HG03175 (cell line): ENCODE measurements around the gene ZBTB32.
"Not testable (repeated sequence)": the region's sequence is repeated elsewhere in the genome, so short reads cannot be mapped to it uniquely, and the experiment has no call there.

Experiments used
- ATAC-seq: cut with Tn5 transposase; IDR thresholded peaks from one replicate; pipeline ENCODE4 v1.9.1; 2021; ENCODE audit warnings: mild to moderate bottlenecking, moderate library complexity; ENCODE audit not compliant: unreplicated experiment

ZBTB32 gene

GRCh38 chr19:35704218-35704617 is at the start of gene ZBTB32:
TSS of gene ZBTB32 (plus strand) at chr19:35704558. CDS start at chr19:35714627, 10,069 bp downstream.
- ATAC-seq: no peak

- ATAC-seq: not testable (repeated sequence)
Observed at GRCh38 chr19:35654828-35655227, 49.5 kb upstream of the ZBTB32 start.

GRCh38 chr19:35655600-35655999 is 48.8 kb upstream of the ZBTB32 start:
- ATAC-seq: no peak

GRCh38 chr19:35656700-35657099 is 47.7 kb upstream of the ZBTB32 start:
- no peak for ATAC-seq

GRCh38 chr19:35657904-35658700 is 46.3 kb upstream of the ZBTB32 start:
- no peak for ATAC-seq

GRCh38 chr19:35661995-35662340 is 42.4 kb upstream of the ZBTB32 start:
- ATAC-seq: no peak

- no peak for ATAC-seq
Observed at GRCh38 chr19:35663981-35664380, 40.4 kb upstream of the ZBTB32 start.

GRCh38 chr19:35665157-35665556 is 39.2 kb upstream of the ZBTB32 start:
- no peak for ATAC-seq

GRCh38 chr19:35665604-35666003 is 38.8 kb upstream of the ZBTB32 start:
- no peak for ATAC-seq

GRCh38 chr19:35666251-35666913 is 38.0 kb upstream of the ZBTB32 start, which contains the start of gene UPK1A:
TSS of gene UPK1A (plus strand) at chr19:35666517. CDS start at chr19:35666813, 296 bp downstream.
- ATAC-seq: no peak

GRCh38 chr19:35669566-35669965 is 34.8 kb upstream of the ZBTB32 start:
- ATAC-seq: no peak

GRCh38 chr19:35669974-35670373 is 34.4 kb upstream of the ZBTB32 start:
- ATAC-seq: no peak

- ATAC-seq: no peak
Observed at GRCh38 chr19:35670686-35671085, 33.7 kb upstream of the ZBTB32 start.

- ATAC-seq: no peak
Observed at GRCh38 chr19:35671818-35672217, 32.5 kb upstream of the ZBTB32 start.

- no peak for ATAC-seq
Observed at GRCh38 chr19:35673121-35673804, 31.1 kb upstream of the ZBTB32 start.

GRCh38 chr19:35675589-35676140 is 28.7 kb upstream of the ZBTB32 start:
- ATAC-seq: no peak

GRCh38 chr19:35689836-35690235 is 14.5 kb upstream of the ZBTB32 start:
- no peak for ATAC-seq

GRCh38 chr19:35691106-35691505 is 13.3 kb upstream of the ZBTB32 start:
- not testable (repeated sequence) for ATAC-seq

- no peak for ATAC-seq
Observed at GRCh38 chr19:35692010-35692409, 12.3 kb upstream of the ZBTB32 start.

- no peak for ATAC-seq
Observed at GRCh38 chr19:35693422-35693821, 10.9 kb upstream of the ZBTB32 start.

- peak; percentile 82 for ATAC-seq
Observed at GRCh38 chr19:35693835-35694599, 10.3 kb upstream of the ZBTB32 start.
